BJ (cell line): ENCODE data around the gene PCDHGA9. TPM values are rescaled to one million over a fixed set of nuclear protein-coding genes. Genes with fewer than 3 reads are reported as not detected.

Experiments used
- CTCF ChIA-PET: fragments of 350-600 bp; formaldehyde crosslinking; extraction: SDS; loops from one replicate; lab custom pipeline; 2021; ENCODE audit warnings: antibody characterized with exemption, inconsistent platforms; lab: Yijun Ruan, JAX
- POLR2A ChIA-PET: fragments of 300-600 bp; sonication (Branson Sonifier 250); formaldehyde crosslinking; extraction: SDS; loops from one replicate; lab custom pipeline; 2021; ENCODE audit warnings: antibody characterized with exemption; lab: Charles Lee
- DNase-seq: peaks from one replicate; pipeline ENCODE4 v3.0.0-alpha.2; 2011; ENCODE audit warnings: low read depth
- H3K27me3 ChIP-seq: 2 replicates; pipeline ENCODE4 v1.6.0; 2011; ENCODE audit warnings: low read length; ENCODE audit not compliant: control insufficient read depth, insufficient read depth
- H3K36me3 ChIP-seq: 2 replicates; pipeline ENCODE4 v1.5.1; 2011; ENCODE audit warnings: low read length; ENCODE audit not compliant: control insufficient read depth, insufficient read depth
- H3K4me3 ChIP-seq: 2 replicates; pipeline ENCODE4 v1.5.1; 2011; ENCODE audit warnings: low read depth, mild to moderate bottlenecking, control low read depth, low read length
- CTCF ChIP-seq: IDR thresholded peaks from 2 replicates; pipeline ENCODE4 v1.5.1; 2011; ENCODE audit warnings: low read depth, mild to moderate bottlenecking, control low read depth, inconsistent platforms, low read length, moderate library complexity; ENCODE audit not compliant: insufficient read depth
- polyA plus RNA-seq: library from polyadenylated mRNA; depleted of rRNA; stranded (reverse); fragments of >200 nt; gene quantifications from 2 replicates; pipeline ENCODE4 v1.2.3, GENCODE V29; 2011

Gene PCDHGA9
- polyA plus RNA-seq, 1 experiment, result 1.2 TPM

GRCh38 chr5:141434006-141434405 lies 31.4 kb downstream of the PCDHGA9 start:
- no peak overlapping the region for H3K4me3 ChIP-seq
- POLR2A ChIA-PET, result no interaction called here
- no peaks in the 10 kb centered on the region for H3K27me3 ChIP-seq
- TF ChIP-seq CTCF, result no peak
- H3K36me3 ChIP-seq, result no peaks in the 10 kb centered on the region
- CTCF ChIA-PET, result interaction anchor here (0.6 to 1.1 kb wide), 2 partner anchors 83 to 127 kb away, joined by 3 read pairs; no protein-coding TSS in a partner anchor
- no peak for DNase-seq

- CTCF ChIA-PET, result interaction anchor here (0.6 to 1.9 kb wide), 6 partner anchors 20 to 126 kb away, joined by 3 to 9 read pairs (median 4); partner anchors contain the start of gene PCDHGB7
Observed at GRCh38 chr5:141437221-141437620, 34.6 kb downstream of the PCDHGA9 start.

GRCh38 chr5:141439411-141440141 lies 37.0 kb downstream of the PCDHGA9 start:
- POLR2A ChIA-PET, result no interaction called here
- no peak for DNase-seq
- no peaks in the 10 kb centered on the region for H3K27me3 ChIP-seq
- no peak overlapping the region for H3K4me3 ChIP-seq
- CTCF ChIA-PET, result interaction anchor here (0.7 to 2.1 kb wide), 9 partner anchors 9 to 125 kb away, joined by 3 to 10 read pairs (median 4); partner anchors contain the start of genes PCDHGA12, PCDHGB7 and PCDHGC3
- H3K36me3 ChIP-seq, result peaks cover 3% of the 10 kb centered on the region; the same call in 1 of the 2 replicates
- TF ChIP-seq CTCF, result no peak

More at GRCh38 chr5:141437221-141437620, 34.6 kb downstream of the PCDHGA9 start:
- H3K27me3 ChIP-seq, result no peaks in the 10 kb centered on the region
- POLR2A ChIA-PET, result no interaction called here
- peaks cover 3% of the 10 kb centered on the region; the same call in 1 of the 2 replicates for H3K36me3 ChIP-seq
- H3K4me3 ChIP-seq, result no peak overlapping the region
- TF ChIP-seq CTCF, result no peak
- DNase-seq, result no peak

- CTCF ChIA-PET, result interaction anchor here (0.7 to 2.1 kb wide), 7 partner anchors 10 to 124 kb away, joined by 3 to 10 read pairs (median 4); partner anchors contain the start of genes PCDHGA12 and PCDHGC3
- peaks cover 3% of the 10 kb centered on the region; the same call in 1 of the 2 replicates for H3K36me3 ChIP-seq
- no peak overlapping the region for H3K4me3 ChIP-seq
- H3K27me3 ChIP-seq, result no peaks in the 10 kb centered on the region
- POLR2A ChIA-PET, result no interaction called here
- DNase-seq, result no peak
- no peak for TF ChIP-seq CTCF
Observed at GRCh38 chr5:141440341-141440740, 37.8 kb downstream of the PCDHGA9 start.

GRCh38 chr5:141441571-141442170 lies 39.1 kb downstream of the PCDHGA9 start:
- ChIA-PET POLR2A (no interaction called here), CTCF (interaction anchor here (0.5 to 2.7 kb wide), 3 partner anchors 24 to 245 kb away, joined by 3 to 9 read pairs (median 3); partner anchors contain the start of gene PCDHGB7)
- H3K36me3 ChIP-seq, result peaks cover 3% of the 10 kb centered on the region; the same call in 1 of the 2 replicates
- no peak overlapping the region for H3K4me3 ChIP-seq
- no peak for DNase-seq
- no peak for TF ChIP-seq CTCF
- H3K27me3 ChIP-seq, result no peaks in the 10 kb centered on the region
